Activated gamma-delta T cell treated with Interleukin-2 at 50 U/mL for 16 hours (primary cell): ENCODE data around the gene CD320.
"Not testable (repeated sequence)": the region's sequence is repeated elsewhere in the genome, so short reads cannot be mapped to it uniquely, and the experiment has no call there.

Experiments used
- DNase-seq: peaks from one replicate; pipeline ENCODE4 v3.0.0-alpha.2; 2020

Gene CD320

DNA sequence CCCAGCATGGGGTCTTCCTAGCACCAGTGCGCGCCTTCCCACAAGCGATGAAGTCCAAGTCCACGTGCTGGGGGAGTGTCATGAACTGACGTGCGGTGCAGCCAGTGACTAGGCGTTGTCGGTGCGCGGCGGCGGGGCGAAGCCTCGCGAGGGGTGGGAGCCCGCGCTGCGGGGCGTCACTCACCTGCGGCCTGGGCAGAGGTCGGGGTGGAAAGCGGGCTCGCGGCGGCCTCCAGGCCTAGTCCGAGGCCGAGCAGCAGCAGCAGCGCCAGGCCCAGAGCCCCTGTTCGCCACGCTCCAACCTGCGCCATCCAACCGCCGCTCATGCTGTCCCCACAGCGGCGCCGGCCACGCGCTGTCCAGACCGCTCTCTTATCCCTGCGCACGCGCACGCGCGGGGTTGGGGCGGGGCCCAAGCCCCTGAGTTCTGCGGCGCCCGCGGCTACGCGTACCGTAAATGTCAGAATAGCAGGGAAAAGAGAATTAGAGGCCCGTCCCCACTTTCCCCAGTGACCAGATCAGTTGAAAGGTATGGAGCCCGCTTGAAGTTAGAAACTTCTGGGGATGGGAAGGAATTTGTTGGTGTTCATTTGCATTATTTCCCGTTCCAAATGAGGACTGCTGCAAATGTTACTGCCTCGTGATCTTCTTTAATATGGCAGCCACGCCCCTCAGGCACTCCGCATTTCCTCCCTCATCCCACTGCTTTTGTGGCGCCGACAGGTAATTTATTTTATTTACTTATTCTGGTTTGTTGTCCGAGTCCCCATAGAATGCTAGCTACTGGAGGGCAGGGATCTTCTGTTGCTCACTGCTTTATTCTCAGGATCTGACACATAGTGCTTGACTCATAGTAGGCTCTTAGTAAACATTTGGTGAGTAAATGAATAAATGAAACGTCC, at the start of gene CD320:
Gene CD320, minus strand, starts transcription at position 394 of the 902 bp plus-strand sequence. Its CDS starts 68 bp downstream, at position 326.
- DNase-seq = peak; percentile 81

GRCh38 chr19:8357007-8357521, 48.9 kb upstream of the CD320 start:
- no peak for DNase-seq

DNA sequence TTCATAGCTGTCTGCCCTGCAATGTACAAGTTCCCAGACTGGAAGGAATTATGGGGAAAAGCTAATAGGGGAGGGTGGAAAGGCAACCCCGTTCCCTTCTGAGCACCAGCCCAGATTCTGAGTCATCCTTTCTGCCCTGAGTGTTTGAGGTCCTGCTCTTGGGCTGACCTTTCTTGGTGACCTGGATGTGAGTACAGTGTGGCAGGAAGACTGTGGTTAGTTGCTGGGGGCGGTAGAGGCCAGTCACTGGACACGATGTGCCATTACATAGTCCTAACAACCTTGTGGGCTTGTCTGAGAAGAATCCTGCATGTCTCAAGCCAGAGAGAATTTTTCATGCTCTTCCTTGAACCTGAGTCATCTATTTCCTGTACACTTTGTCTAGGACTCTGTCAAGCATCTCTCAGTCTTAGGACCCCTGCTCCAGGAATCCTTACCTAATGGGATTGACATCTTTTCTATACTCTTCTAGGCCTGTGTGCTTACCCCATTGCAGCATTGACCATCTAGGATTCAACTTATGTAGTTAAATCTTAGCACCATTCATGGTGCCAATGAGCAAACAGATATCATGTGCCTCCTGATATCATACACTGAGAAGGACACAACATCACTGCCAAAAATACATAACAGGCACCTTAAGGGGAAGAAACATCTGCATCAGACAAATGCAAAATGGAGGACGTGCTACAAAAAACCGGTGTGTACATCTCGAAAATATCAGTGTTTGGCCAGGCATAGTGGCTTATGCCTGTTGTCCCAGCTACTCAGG, 47.7 kb upstream of the CD320 start:
- DNase-seq = no peak

DNA sequence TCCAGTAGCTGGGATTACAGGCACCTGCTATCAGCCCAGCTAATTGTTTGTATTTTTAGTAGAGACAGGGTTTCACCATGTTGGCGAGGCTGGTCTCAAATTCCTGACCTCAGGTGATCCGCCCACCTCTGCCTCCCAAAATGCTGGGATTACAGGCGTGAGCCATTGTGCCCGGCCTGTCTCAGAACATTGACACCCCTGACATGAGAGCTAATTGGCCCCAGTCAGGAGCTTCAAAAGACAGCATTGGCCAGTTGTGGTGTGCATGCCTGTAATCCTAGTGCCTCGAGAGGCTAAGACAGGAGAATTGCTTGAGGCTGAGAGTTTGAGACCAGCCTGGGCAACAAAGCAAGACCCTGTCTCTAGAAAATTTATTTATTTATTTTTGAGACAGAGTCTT, 44.7 kb upstream of the CD320 start:
- DNase-seq = not testable (repeated sequence)

- no peak for DNase-seq
Measured at GRCh38 chr19:8352134-8352827, 44.1 kb upstream of the CD320 start.

GRCh38 chr19:8349629-8350372, 41.6 kb upstream of the CD320 start:
- not testable (repeated sequence) for DNase-seq

- DNase-seq = no peak
Measured at GRCh38 chr19:8343483-8343844, 35.3 kb upstream of the CD320 start.

DNA sequence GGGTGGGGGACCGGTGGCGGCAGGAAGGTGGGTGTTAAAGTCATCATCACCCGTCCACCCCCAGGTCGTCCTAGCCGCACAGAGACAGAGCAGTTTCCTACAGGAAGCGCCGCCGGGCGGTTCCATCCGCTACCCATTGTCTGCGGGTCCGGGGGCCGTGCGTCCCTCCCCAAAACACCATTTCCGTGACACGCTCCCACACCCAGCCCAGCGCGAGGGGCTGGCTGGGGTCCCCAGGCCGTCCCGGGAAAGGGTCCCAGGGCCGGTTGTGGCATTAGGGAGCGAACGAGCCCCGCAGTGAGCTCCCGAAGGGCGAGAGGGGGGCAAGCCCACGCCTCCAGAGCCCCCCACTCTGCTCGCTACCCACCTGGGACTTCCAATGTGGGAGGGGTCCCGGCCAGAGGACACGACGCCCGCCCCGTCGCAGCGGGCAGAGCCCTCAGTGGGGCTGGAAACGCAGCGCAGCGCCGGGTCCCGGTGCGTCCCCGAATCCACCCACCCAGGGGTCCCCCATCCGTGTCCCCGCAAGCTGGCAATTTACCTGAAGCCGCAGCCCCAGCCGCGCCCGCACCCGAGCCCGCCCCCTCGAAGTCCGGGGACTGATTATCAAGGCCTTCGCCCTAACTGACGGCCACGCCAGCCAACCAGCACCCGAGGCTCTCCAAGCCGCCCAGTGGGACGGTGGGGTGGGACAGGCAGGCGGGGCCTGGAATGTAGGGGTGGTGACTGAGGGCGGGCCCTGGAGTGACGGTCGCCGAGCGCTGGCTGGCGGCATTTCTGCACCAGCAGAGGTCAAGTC, 34.7 kb upstream of the CD320 start, which contains the start of gene KANK3:
Gene KANK3, minus strand, starts transcription at position 579 of the 799 bp plus-strand sequence. CDS start 5,434 bp downstream, outside the sequence.
- peak; percentile 94 for DNase-seq

- no peak for DNase-seq
Measured at GRCh38 chr19:8342316-8342683, 34.1 kb upstream of the CD320 start.

GRCh38 chr19:8341504-8341903, 33.3 kb upstream of the CD320 start:
- DNase-seq = not testable (repeated sequence)

DNA sequence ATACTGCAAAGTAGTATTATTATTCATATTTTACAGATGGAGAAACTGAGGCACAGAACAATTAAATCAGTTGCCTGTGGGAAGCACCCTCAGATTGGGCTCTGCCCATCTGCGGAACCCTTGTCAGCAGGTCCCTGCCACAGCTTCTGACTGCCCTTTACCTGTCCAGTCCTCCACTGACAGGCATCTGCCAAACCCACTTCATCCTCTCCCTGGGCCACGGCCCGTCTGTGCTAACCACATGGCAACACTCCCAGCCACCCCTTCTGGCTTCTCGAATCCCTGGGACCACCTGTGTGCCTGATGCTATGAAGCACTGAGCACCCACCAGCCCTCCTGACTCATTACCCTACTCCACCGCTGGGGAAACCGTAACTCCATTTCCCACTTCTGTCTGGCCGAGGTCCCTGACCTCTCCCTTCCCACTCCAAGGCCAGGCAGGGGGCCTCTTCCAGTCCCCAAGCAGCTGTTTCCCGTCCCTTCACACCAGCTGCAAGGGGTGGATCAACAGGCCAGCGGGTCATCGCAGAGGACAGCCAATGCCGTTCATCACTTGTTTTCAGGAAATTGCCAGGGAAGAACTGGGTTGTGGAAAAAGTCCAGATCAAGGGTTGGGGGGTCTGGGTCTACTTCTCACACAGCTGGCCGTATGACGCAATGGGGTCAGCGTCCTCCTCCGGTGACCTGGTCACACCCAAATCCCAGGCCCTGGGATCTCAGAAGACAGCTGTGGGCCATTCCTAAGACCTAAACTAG, 32.4 kb upstream of the CD320 start:
- no peak for DNase-seq

- DNase-seq = no peak
Measured at GRCh38 chr19:8338835-8339234, 30.7 kb upstream of the CD320 start.

DNA sequence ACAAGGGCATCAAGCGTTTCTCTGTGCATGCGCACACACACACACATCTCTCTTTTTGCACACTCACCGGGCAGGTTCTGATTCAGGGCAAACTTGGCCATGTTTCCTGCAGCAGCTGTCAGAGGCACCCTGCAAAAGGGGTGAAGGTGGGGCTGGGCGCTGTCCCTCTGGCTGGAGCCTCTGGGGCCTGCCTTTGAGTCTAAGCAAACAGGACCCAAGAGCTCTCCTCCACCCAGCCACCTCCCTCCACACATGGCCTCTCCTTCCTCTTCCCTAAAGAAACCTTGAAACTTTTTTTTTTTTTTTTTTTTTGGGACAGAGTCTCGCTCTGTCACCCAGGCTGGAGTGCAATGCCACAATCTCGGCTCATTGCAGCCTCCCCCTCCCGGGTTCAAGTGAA, 29.6 kb upstream of the CD320 start:
- no peak for DNase-seq

- no peak for DNase-seq
Measured at GRCh38 chr19:8336660-8337059, 28.5 kb upstream of the CD320 start.

DNA sequence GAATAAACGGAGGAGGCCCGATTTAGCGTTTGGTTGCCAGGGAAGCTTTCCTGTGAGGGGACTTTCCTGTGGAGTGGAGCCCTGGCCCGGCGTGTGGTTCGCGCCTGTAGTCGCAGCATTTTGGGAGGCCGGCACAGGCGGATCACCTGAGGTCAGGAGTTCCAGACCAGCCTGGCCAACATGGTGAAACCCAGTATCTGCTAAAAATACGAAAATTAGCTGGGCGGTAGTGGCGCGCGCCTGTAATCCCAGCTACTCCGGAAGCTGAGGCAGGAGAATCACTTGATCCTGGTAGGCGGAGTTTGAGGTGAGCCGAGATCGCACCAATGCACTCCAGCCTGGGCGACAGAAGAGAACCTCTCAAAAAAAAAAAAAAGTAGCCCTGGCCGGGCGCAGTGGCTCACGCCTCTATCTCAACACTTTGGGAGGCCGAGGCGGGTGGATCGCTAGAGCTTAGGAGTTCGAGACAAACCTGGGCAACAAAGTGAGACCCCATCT, 28.0 kb upstream of the CD320 start:
- no peak for DNase-seq

- DNase-seq = no peak
Measured at GRCh38 chr19:8335343-8336071, 27.3 kb upstream of the CD320 start.

GRCh38 chr19:8334458-8335342, 26.5 kb upstream of the CD320 start:
- DNase-seq = no peak

- DNase-seq = no peak
Measured at GRCh38 chr19:8333767-8334457, 25.8 kb upstream of the CD320 start.
